AG09319 (cell line): ENCODE results near the gene GATD1.

Experiments
- DNase-seq: peaks from one replicate; pipeline ENCODE4 v3.0.0-alpha.2; 2010; ENCODE audit warnings: low read depth; ENCODE audit errors: extremely low read depth
- CTCF ChIP-seq: IDR thresholded peaks from 2 replicates; pipeline ENCODE4 v1.5.1; 2011; ENCODE audit warnings: low read depth, mild to moderate bottlenecking, inconsistent platforms, low read length, moderate library complexity

GATD1 gene

GRCh38 chr11:725624-726202 is 51.6 kb downstream of the GATD1 start:
- no peak for DNase-seq
- TF ChIP-seq CTCF, result no peak

- TF ChIP-seq CTCF, result no peak
- no peak for DNase-seq
These were observed 52.4 kb downstream of the GATD1 start for GRCh38 chr11:724778-725386.

GRCh38 chr11:724049-724777 is 53.1 kb downstream of the GATD1 start:
- no peak for DNase-seq
- no peak for TF ChIP-seq CTCF

- DNase-seq, result no peak
- TF ChIP-seq CTCF, result peak; percentile 51
These were observed 54.0 kb downstream of the GATD1 start for GRCh38 chr11:723120-723883.

- DNase-seq, result no peak
- no peak for TF ChIP-seq CTCF
These were observed 54.9 kb downstream of the GATD1 start for GRCh38 chr11:722346-722811.

- DNase-seq, result no peak
These were observed 55.4 kb downstream of the GATD1 start for GRCh38 chr11:721741-722345.

More at GRCh38 chr11:721741-722345, 55.4 kb downstream of the GATD1 start:
- TF ChIP-seq CTCF, result no peak
